H9 (cell line): ENCODE data around the gene MERTK. TPM values are rescaled to one million over a fixed set of nuclear protein-coding genes. Genes with fewer than 3 reads are reported as not detected.

ENCODE experiments used
- DNase-seq: peaks from one replicate; pipeline ENCODE4 v3.0.0-alpha.2; 2017
- H2AFZ ChIP-seq: one replicate; pipeline ENCODE4 v1.6.1; 2013; ENCODE audit warnings: mild to moderate bottlenecking, low read length, control low read depth, moderate library complexity
- H2AK5ac ChIP-seq: 2 replicates; pipeline ENCODE4 v1.6.1; 2013; ENCODE audit warnings: low read length, control low read depth, mixed read lengths; ENCODE audit not compliant: insufficient read length
- H2BK120ac ChIP-seq: one replicate; pipeline ENCODE4 v1.6.1; 2013; ENCODE audit warnings: low read depth, mild to moderate bottlenecking, low read length, control low read depth, inconsistent platforms; ENCODE audit not compliant: poor library complexity, severe bottlenecking
- H2BK12ac ChIP-seq: 2 replicates; pipeline ENCODE4 v1.6.1; 2013; ENCODE audit warnings: low read length, control low read depth, mixed read lengths, low read depth; ENCODE audit not compliant: insufficient read length
- H2BK15ac ChIP-seq: 2 replicates; pipeline ENCODE4 v1.6.1; 2013; ENCODE audit warnings: low read depth, low read length, control low read depth
- H2BK20ac ChIP-seq: one replicate; pipeline ENCODE4 v1.6.1; 2013; ENCODE audit warnings: low read depth, mild to moderate bottlenecking, low read length, control low read depth, inconsistent platforms; ENCODE audit not compliant: poor library complexity, severe bottlenecking
- H2BK5ac ChIP-seq: 2 replicates; pipeline ENCODE4 v1.6.1; 2013; ENCODE audit warnings: low read length, control low read depth, mixed read lengths; ENCODE audit not compliant: insufficient read length
- H3K14ac ChIP-seq: 2 replicates; pipeline ENCODE4 v1.6.1; 2013; ENCODE audit warnings: low read length, control low read depth; ENCODE audit not compliant: insufficient read depth
- H3K18ac ChIP-seq: 2 replicates; pipeline ENCODE4 v1.6.1; 2013; ENCODE audit warnings: low read depth, mild to moderate bottlenecking, mixed read lengths, low read length, control low read depth; ENCODE audit not compliant: insufficient read length
- H3K23ac ChIP-seq: 2 replicates; pipeline ENCODE4 v1.6.1; 2013; ENCODE audit warnings: low read length, control low read depth, mixed read lengths, low read depth; ENCODE audit not compliant: insufficient read length
- H3K23me2 ChIP-seq: 2 replicates; pipeline ENCODE4 v1.6.1; 2013; ENCODE audit warnings: low read depth, mild to moderate bottlenecking, mixed read lengths, low read length, control low read depth; ENCODE audit not compliant: insufficient read length, poor library complexity, severe bottlenecking
- H3K27ac ChIP-seq: 2 replicates; pipeline ENCODE4 v1.5.1; 2013; ENCODE audit warnings: low read length, control low read depth, mixed read lengths, low read depth; ENCODE audit not compliant: insufficient read length
- H3K27me3 ChIP-seq: 2 replicates; pipeline ENCODE4 v1.6.1; 2013; ENCODE audit warnings: low read length, control low read depth, inconsistent platforms; ENCODE audit not compliant: insufficient read depth
- H3K4ac ChIP-seq: 2 replicates; pipeline ENCODE4 v1.6.1; 2013; ENCODE audit warnings: low read depth, mild to moderate bottlenecking, control low read depth, inconsistent platforms, low read length, moderate library complexity
- H3K4me1 ChIP-seq: 2 replicates; pipeline ENCODE4 v1.6.1; 2013; ENCODE audit warnings: low read length, control low read depth, inconsistent platforms; ENCODE audit not compliant: insufficient read depth
- H3K4me2 ChIP-seq: 2 replicates; pipeline ENCODE4 v1.6.1; 2013; ENCODE audit warnings: low read length, control low read depth, mixed read lengths; ENCODE audit not compliant: insufficient read length, insufficient read depth
- H3K56ac ChIP-seq: 2 replicates; pipeline ENCODE4 v1.6.1; 2013; ENCODE audit warnings: low read depth, mild to moderate bottlenecking, mixed read lengths, low read length, control low read depth; ENCODE audit not compliant: insufficient read length
- H3K79me1 ChIP-seq: 2 replicates; pipeline ENCODE4 v1.6.1; 2013; ENCODE audit warnings: low read depth, mild to moderate bottlenecking, moderate library complexity, low read length, control low read depth, inconsistent platforms; ENCODE audit not compliant: insufficient read depth, poor library complexity, severe bottlenecking
- H3K79me2 ChIP-seq: 2 replicates; pipeline ENCODE4 v1.6.1; 2013; ENCODE audit warnings: low read length, control low read depth, inconsistent platforms; ENCODE audit not compliant: insufficient read depth
- H3K9ac ChIP-seq: 2 replicates; pipeline ENCODE4 v1.6.1; 2013; ENCODE audit warnings: low read length, control low read depth, mixed read lengths; ENCODE audit not compliant: insufficient read length; ENCODE audit errors: extremely low read depth
- H3K9me3 ChIP-seq: one replicate; pipeline ENCODE4 v1.6.1; 2013; ENCODE audit warnings: low read depth, low read length, inconsistent platforms; ENCODE audit not compliant: control insufficient read depth
- H3T11ph ChIP-seq: one replicate; pipeline ENCODE4 v1.6.1; 2013; ENCODE audit warnings: mild to moderate bottlenecking, low read length, control low read depth, inconsistent platforms
- H4K20me1 ChIP-seq: one replicate; pipeline ENCODE4 v1.6.1; 2013; ENCODE audit not compliant: control insufficient read depth, insufficient read length, insufficient read depth
- H4K5ac ChIP-seq: 2 replicates; pipeline ENCODE4 v1.6.1; 2013; ENCODE audit warnings: low read depth, mild to moderate bottlenecking, mixed read lengths, low read length, control low read depth; ENCODE audit not compliant: insufficient read length
- H4K8ac ChIP-seq: replicated peaks from 2 replicates; pipeline ENCODE4 v1.6.1; 2013; ENCODE audit warnings: low read length, control low read depth, mixed read lengths, low read depth; ENCODE audit not compliant: insufficient read length
- H4K91ac ChIP-seq: 2 replicates; pipeline ENCODE4 v1.6.1; 2013; ENCODE audit warnings: low read depth, mild to moderate bottlenecking, moderate library complexity, mixed read lengths, low read length, control low read depth; ENCODE audit not compliant: insufficient read length
- H3K27ac Mint-ChIP-seq, 3 experiments: 2 replicates in 2 of 3; 3 replicates in 1 of 3; pipeline ENCODE4 v1.8.0; 2020 to 2021; ENCODE audit warnings: mixed read lengths in 3 of 3, mild to moderate bottlenecking in 1 of 3, moderate library complexity in 1 of 3
- H3K27me3 Mint-ChIP-seq: 2 replicates; pipeline ENCODE4 v1.8.0; 2021; ENCODE audit warnings: low read depth, mild to moderate bottlenecking, moderate library complexity, mixed read lengths
- H3K36me3 Mint-ChIP-seq, 3 experiments: 2 replicates in 2 of 3; 3 replicates in 1 of 3; pipeline ENCODE4 v1.8.0; 2020 to 2021; ENCODE audit warnings: low read depth in 3 of 3, mixed read lengths in 3 of 3; ENCODE audit not compliant: insufficient read depth in 1 of 3
- H3K4me1 Mint-ChIP-seq, 2 experiments: 2 replicates each; pipeline ENCODE4 v1.8.0; 2020; ENCODE audit warnings: mixed read lengths in 2 of 2
- H3K4me3 Mint-ChIP-seq, 2 experiments: 2 replicates in 1 of 2; 3 replicates in 1 of 2; pipeline ENCODE4 v1.8.0; 2020 to 2021; ENCODE audit warnings: mild to moderate bottlenecking in 2 of 2, mixed read lengths in 2 of 2, moderate library complexity in 1 of 2
- H3K9me3 Mint-ChIP-seq, 2 experiments: 2 replicates in 1 of 2; 3 replicates in 1 of 2; pipeline ENCODE4 v1.8.0; 2020; ENCODE audit warnings: mild to moderate bottlenecking in 2 of 2, mixed read lengths in 2 of 2, moderate library complexity in 1 of 2
- WGBS: extraction: QIAGEN DNeasy Blood & Tissue Kit; methylation state at CpG from one replicate; pipeline ENCODE4 v1.1.7; 2013; ENCODE audit warnings: missing lambda C conversion rate, low lambda C conversion rate, mixed read lengths; ENCODE audit not compliant: insufficient read length; ENCODE audit errors: extremely low coverage; 5-methylcytosine and 5-hydroxymethylcytosine counted together
- total RNA-seq: library from RNA; stranded (reverse); gene quantifications from 2 replicates; pipeline ENCODE4 v1.2.1, GENCODE V29; 2021
- TF ChIP-seq, protein P1 (sequence below): fragments of 200-600 bp; sonication (generic); conservative IDR thresholded peaks from 3 replicates; pipeline ENCODE4 v1.8.0; 2021; ENCODE audit warnings: antibody characterized with exemption, mild to moderate bottlenecking

Gene MERTK
- total RNA-seq, 1 experiment from 2014 or later = 4.8 TPM

DNA sequence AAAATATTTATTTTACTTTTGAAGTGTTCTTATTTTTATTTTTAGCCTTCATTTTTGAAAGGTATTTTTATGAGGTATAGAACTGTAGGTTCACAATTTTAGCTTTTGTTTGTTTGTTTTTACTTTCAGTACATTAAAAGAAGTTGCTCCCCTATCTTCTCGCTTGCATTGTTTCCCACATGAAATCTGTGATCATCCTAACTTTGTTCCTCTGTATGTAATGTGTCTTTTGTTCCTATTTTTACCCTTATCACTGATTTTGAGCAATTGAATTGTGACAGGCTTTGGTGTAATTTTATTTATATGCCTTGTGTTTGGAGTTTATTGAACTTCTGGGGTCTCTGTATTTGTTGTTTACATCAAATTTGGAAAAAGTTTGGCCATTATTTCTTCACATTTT is 78.8 kb downstream of the MERTK start:
- Histone ChIP-seq H3K79me2 (no peaks in the 10 kb centered on the region), H2AFZ (no peak overlapping the region), H3K14ac (no peak overlapping the region), H3K27ac (no peak overlapping the region), H3K23ac (no peak overlapping the region), H4K91ac (no peak overlapping the region), H2BK120ac (no peak overlapping the region), H2BK15ac (no peak overlapping the region), H4K5ac (no peak overlapping the region), H3K79me1 (no peaks in the 10 kb centered on the region), H3K4me2 (no peak overlapping the region), H4K8ac (no peak overlapping the region), H3K56ac (no peak overlapping the region), H3K9me3 (no peaks in the 10 kb centered on the region), H2AK5ac (no peak overlapping the region), H3K4me1 (no peaks in the 10 kb centered on the region), H2BK5ac (no peak overlapping the region), H3K4ac (no peak overlapping the region), H2BK12ac (no peak overlapping the region), H2BK20ac (no peak overlapping the region), H3K23me2 (no peaks in the 10 kb centered on the region), H3K18ac (no peak overlapping the region), H3K9ac (no peak overlapping the region), H3K27me3 (no peaks in the 10 kb centered on the region), H4K20me1 (no peaks in the 10 kb centered on the region), H3T11ph (no peak overlapping the region)
- DNase-seq = no peak
- Mint-ChIP-seq H3K9me3 (peaks cover 6 to 10% of the 10 kb centered on the region in 2 experiments; a peak in 4 of 5 replicates), H3K36me3 (peaks cover 17 to 31% (median 25%) of the 10 kb centered on the region in 3 experiments), H3K4me3 (no peak overlapping the region), H3K27me3 (no peaks in the 10 kb centered on the region), H3K4me1 (no peaks in the 10 kb centered on the region), H3K27ac (no peak overlapping the region)
- TF ChIP-seq, protein P1, sequence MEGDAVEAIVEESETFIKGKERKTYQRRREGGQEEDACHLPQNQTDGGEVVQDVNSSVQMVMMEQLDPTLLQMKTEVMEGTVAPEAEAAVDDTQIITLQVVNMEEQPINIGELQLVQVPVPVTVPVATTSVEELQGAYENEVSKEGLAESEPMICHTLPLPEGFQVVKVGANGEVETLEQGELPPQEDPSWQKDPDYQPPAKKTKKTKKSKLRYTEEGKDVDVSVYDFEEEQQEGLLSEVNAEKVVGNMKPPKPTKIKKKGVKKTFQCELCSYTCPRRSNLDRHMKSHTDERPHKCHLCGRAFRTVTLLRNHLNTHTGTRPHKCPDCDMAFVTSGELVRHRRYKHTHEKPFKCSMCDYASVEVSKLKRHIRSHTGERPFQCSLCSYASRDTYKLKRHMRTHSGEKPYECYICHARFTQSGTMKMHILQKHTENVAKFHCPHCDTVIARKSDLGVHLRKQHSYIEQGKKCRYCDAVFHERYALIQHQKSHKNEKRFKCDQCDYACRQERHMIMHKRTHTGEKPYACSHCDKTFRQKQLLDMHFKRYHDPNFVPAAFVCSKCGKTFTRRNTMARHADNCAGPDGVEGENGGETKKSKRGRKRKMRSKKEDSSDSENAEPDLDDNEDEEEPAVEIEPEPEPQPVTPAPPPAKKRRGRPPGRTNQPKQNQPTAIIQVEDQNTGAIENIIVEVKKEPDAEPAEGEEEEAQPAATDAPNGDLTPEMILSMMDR = no peak
- no CpG with 5 or more reads among the region's 1 CpG for WGBS
